GM21619 (cell line): ENCODE measurements around the gene NR4A3.

Experiments
- ATAC-seq: cut with Tn5 transposase; IDR thresholded peaks from one replicate; pipeline ENCODE4 v1.9.1; 2021; ENCODE audit not compliant: unreplicated experiment

NR4A3 gene

GRCh38 chr9:99873531-99873930 lies 51.8 kb downstream of the NR4A3 start:
- ATAC-seq: no peak

GRCh38 chr9:99873943-99874584 lies 52.4 kb downstream of the NR4A3 start:
- no peak for ATAC-seq

GRCh38 chr9:99876190-99876589 lies 54.5 kb downstream of the NR4A3 start:
- no peak for ATAC-seq

GRCh38 chr9:99878651-99879050 lies 57.0 kb downstream of the NR4A3 start:
- ATAC-seq: no peak

- ATAC-seq: no peak
These were observed 60.1 kb downstream of the NR4A3 start for GRCh38 chr9:99881769-99882168.

- ATAC-seq: no peak
These were observed 64.1 kb downstream of the NR4A3 start for GRCh38 chr9:99885747-99886146.

- no peak for ATAC-seq
These were observed 67.4 kb downstream of the NR4A3 start for GRCh38 chr9:99889120-99889519.

- ATAC-seq: no peak
These were observed 73.1 kb downstream of the NR4A3 start for GRCh38 chr9:99894826-99895225.

- ATAC-seq: no peak
These were observed 73.8 kb downstream of the NR4A3 start for GRCh38 chr9:99895510-99895909.

GRCh38 chr9:99896119-99896518 lies 74.4 kb downstream of the NR4A3 start:
- no peak for ATAC-seq

GRCh38 chr9:99903393-99903792 lies 81.7 kb downstream of the NR4A3 start:
- no peak for ATAC-seq

GRCh38 chr9:99905833-99906402 lies 84.2 kb downstream of the NR4A3 start:
- no peak for ATAC-seq

GRCh38 chr9:99906403-99907207 lies 84.9 kb downstream of the NR4A3 start, which contains the start of gene STX17:
STX17 (plus strand) TSS chr9:99906654; CDS start chr9:99915240, 8,586 bp downstream.
- ATAC-seq: peak; percentile 84

GRCh38 chr9:99907208-99907532 lies 85.5 kb downstream of the NR4A3 start:
- no peak for ATAC-seq

GRCh38 chr9:99911600-99911999 lies 89.9 kb downstream of the NR4A3 start:
- no peak for ATAC-seq
